ENCODE data around the gene TARBP2. TPM values are rescaled to one million over a fixed set of nuclear protein-coding genes. Genes with fewer than 3 reads are reported as not detected.
A peak's percentile ranks its signal among the peaks of the same experiment; 100 is the strongest.

The TARBP2 gene, protein sequence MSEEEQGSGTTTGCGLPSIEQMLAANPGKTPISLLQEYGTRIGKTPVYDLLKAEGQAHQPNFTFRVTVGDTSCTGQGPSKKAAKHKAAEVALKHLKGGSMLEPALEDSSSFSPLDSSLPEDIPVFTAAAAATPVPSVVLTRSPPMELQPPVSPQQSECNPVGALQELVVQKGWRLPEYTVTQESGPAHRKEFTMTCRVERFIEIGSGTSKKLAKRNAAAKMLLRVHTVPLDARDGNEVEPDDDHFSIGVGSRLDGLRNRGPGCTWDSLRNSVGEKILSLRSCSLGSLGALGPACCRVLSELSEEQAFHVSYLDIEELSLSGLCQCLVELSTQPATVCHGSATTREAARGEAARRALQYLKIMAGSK
- 10 to 100 TPM in 7 of 10 donors, 1 to 10 TPM in 3; 7.0 to 13.7 (median 11.0) TPM for total RNA-seq
- polyA plus RNA-seq, result 10 to 100 TPM; 17.6 to 21.2 TPM
- long read RNA-seq, donor 1, partial matches to known transcripts, result 5 of 11 reads
- long read RNA-seq, donor 1, other reads (novel, unspliced or antisense), result 3 of 11 reads
- long read RNA-seq, donor 2, partial matches to known transcripts, result 3 of 18 reads
- long read RNA-seq, donor 2, other reads (novel, unspliced or antisense), result 9 of 18 reads
- long read RNA-seq, donor 3, transcript TARBP2-201 (9 exons, 1,867 nt), result major isoform, 6 of 22 reads
- long read RNA-seq, donor 3, partial matches to known transcripts, result 5 of 22 reads
- long read RNA-seq, donor 3, other reads (novel, unspliced or antisense), result 10 of 22 reads

GRCh38 chr12:53500776-53501614 is at the start of gene TARBP2:
Gene TARBP2, plus strand, starts transcription at chr12:53501283. Its CDS starts 126 bp downstream, at chr12:53501409.
- peak within 1 kb of the TSS; percentile 96 to 99 (median 97) for H3K27ac ChIP-seq
- WGBS, 2 donors, result 0 to 1% methylated on average over 72 to 74 of the region's 74 CpGs
- H3K27me3 ChIP-seq, result no peaks in the 10 kb centered on the region
- peaks cover 0 to 29% (median 4%) of the 10 kb centered on the region in 9 donors for H3K36me3 ChIP-seq
- H3K9me3 ChIP-seq, result no peaks in the 10 kb centered on the region
- ATAC-seq (peak; percentile 87 to 93 (median 89)), DNase-seq (peak; percentile 96 to 99)
- peak within 1 kb of the TSS; percentile 44 to 87 (median 74) for H3K4me3 ChIP-seq
- intact Hi-C loops (cut with DNase I), result loop anchor here in 7 of 10 donors (2.0 to 10.0 kb wide), 7 partner anchors 46 to 176 kb away; partner anchors contain the start of genes PCBP2 (in 5 of the 7), AAAS (in 1 of the 7) and PRR13 (in 1 of the 7)
- H3K4me1 ChIP-seq, result peaks cover 15 to 55% (median 33%) of the 10 kb centered on the region in 9 donors
- TF ChIP-seq, protein P1, sequence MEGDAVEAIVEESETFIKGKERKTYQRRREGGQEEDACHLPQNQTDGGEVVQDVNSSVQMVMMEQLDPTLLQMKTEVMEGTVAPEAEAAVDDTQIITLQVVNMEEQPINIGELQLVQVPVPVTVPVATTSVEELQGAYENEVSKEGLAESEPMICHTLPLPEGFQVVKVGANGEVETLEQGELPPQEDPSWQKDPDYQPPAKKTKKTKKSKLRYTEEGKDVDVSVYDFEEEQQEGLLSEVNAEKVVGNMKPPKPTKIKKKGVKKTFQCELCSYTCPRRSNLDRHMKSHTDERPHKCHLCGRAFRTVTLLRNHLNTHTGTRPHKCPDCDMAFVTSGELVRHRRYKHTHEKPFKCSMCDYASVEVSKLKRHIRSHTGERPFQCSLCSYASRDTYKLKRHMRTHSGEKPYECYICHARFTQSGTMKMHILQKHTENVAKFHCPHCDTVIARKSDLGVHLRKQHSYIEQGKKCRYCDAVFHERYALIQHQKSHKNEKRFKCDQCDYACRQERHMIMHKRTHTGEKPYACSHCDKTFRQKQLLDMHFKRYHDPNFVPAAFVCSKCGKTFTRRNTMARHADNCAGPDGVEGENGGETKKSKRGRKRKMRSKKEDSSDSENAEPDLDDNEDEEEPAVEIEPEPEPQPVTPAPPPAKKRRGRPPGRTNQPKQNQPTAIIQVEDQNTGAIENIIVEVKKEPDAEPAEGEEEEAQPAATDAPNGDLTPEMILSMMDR (IDR thresholded peaks at IDR 0.05), result peak in 3 of 9 donors; percentile 17 to 26 (median 21)

GRCh38 chr12:53451661-53452158 is 49.4 kb upstream of the TARBP2 start, which contains the start of gene PCBP2:
Gene PCBP2, plus strand, starts transcription at chr12:53452102. Its CDS starts 2,699 bp downstream, at chr12:53454801.
- Histone ChIP-seq H3K27ac (peak within 1 kb of the TSS; percentile 72 to 98 (median 93)), H3K27me3 (no peaks in the 10 kb centered on the region), H3K36me3 (peaks cover 0 to 54% (median 28%) of the 10 kb centered on the region in 9 donors), H3K9me3 (no peaks in the 10 kb centered on the region), H3K4me3 (peak within 1 kb of the TSS; percentile 44 to 90 (median 68)), H3K4me1 (peaks cover 3 to 40% (median 34%) of the 10 kb centered on the region in 9 donors)
- TF ChIP-seq, protein P1 (IDR thresholded peaks at IDR 0.05), result peak; percentile 68 to 97 (median 87)
- peak; percentile 96 to 98 (median 98) for ATAC-seq
- DNase-seq, result peak; percentile 97 to 99
- WGBS, 2 donors, result 0% methylated on average over 27 to 29 of the region's 32 CpGs
- intact Hi-C loops (cut with DNase I), result loop anchor here in 7 of 10 donors (1.0 to 10.0 kb wide), 6 partner anchors 10 to 56 kb away; partner anchors contain the start of genes TARBP2 (in 5 of the 7), NPFF (in 2 of the 7) and PRR13 (in 1 of the 7)

DNA sequence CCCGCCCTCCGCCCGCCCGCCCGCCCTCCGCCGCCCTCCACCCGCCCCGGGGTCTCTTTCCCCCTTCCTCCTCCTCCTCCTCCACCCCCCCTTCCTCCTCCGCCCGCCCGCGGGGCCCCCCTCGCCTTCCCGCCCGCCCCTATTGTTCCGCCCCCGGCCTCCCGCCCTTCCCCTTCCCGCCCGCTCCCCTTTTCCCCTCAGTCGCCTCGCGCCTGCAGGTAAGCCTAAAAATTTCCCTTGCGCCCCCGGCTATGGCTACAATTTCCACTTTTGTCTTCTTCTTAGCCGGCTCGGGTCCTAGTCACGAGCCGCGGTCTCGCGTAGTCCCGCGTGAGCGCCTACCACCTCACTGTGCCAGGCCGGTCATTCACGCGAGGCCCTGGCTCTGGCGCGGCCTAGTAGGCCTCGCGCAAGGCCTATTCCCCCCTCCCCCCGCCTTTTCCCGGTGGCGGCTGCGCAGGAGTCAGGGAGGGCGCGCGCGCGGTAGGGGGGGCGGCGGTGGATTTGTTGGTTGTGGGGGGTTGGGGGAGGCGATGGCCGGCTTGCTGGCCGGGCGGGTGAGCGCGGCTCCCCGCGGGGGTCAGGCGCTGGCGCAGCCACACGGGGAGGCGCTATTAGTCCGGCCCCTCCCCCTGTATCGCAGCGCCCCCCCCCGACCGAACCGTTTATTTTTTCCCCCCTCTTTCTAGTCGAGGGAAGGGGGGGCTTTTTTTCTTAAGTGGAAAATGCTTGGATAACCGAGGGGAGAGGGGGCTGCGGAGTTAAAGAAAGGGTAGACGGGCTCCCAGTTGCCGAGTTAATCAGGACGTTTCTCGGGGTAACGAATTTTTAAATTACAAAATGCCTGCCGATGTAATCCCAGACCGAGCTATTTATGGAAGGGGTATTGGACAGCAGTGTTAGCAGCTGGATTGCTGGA is 48.7 kb upstream of the TARBP2 start:
- TF ChIP-seq, protein P1 (IDR thresholded peaks at IDR 0.05), result peak in 6 of 9 donors; percentile 48 to 68 (median 56)
- ATAC-seq (peak; percentile 80 to 91 (median 86)), DNase-seq (peak; percentile 88 to 93)
- Histone ChIP-seq H3K27ac (peak overlapping the region; percentile 72 to 98 (median 93)), H3K36me3 (peaks cover 0 to 56% (median 33%) of the 10 kb centered on the region in 9 donors), H3K27me3 (no peaks in the 10 kb centered on the region), H3K4me1 (peaks cover 3 to 44% (median 34%) of the 10 kb centered on the region in 9 donors), H3K9me3 (no peaks in the 10 kb centered on the region), H3K4me3 (peak overlapping the region; percentile 44 to 90 (median 68))
- intact Hi-C loops (cut with DNase I), result loop anchor here in 7 of 10 donors (2.0 to 10.0 kb wide), 5 partner anchors 40 to 55 kb away; partner anchors contain the start of genes TARBP2 (in 5 of the 7) and NPFF (in 2 of the 7)
- 0% methylated on average over 58 to 64 of the region's 82 CpGs for WGBS, 2 donors

All from heart right ventricle (tissue), 16 donors.